Liver (tissue), 9 donors: ENCODE measurements around the gene CDC37. TPM values are rescaled to one million over a fixed set of nuclear protein-coding genes. Genes with fewer than 3 reads are reported as not detected.

Experiments
- DNase-seq: peaks from one replicate; pipeline ENCODE4 v3.0.0-alpha.2; 2017; ENCODE audit warnings: low spot score
- H3K27ac ChIP-seq, 2 donors: one replicate each; pipeline ENCODE4 v1.7.0; 2013; ENCODE audit warnings: inconsistent platforms in 2 of 2, low read length in 2 of 2, control low read depth in 1 of 2, low read depth in 1 of 2, mild to moderate bottlenecking in 1 of 2
- H3K27me3 ChIP-seq, 4 donors: one replicate each; pipeline versions ENCODE4 v1.6.1 to v1.7.0; 2013; ENCODE audit warnings: low read length in 3 of 4, inconsistent platforms in 1 of 4, mild to moderate bottlenecking in 1 of 4, moderate library complexity in 1 of 4; ENCODE audit not compliant: control insufficient read depth in 4 of 4, insufficient read depth in 4 of 4
- H3K36me3 ChIP-seq, 4 donors: one replicate each; pipeline versions ENCODE4 v1.6.1 to v1.7.0; 2013; ENCODE audit warnings: low read length in 3 of 4, mild to moderate bottlenecking in 3 of 4, low read depth in 1 of 4, moderate library complexity in 1 of 4; ENCODE audit not compliant: control insufficient read depth in 4 of 4, insufficient read depth in 3 of 4
- H3K4me1 ChIP-seq, 4 donors: one replicate each; pipeline versions ENCODE4 v1.6.1 to v1.7.0; 2013; ENCODE audit warnings: low read length in 3 of 4, mild to moderate bottlenecking in 3 of 4, moderate library complexity in 1 of 4; ENCODE audit not compliant: control insufficient read depth in 4 of 4, insufficient read depth in 4 of 4
- H3K4me3 ChIP-seq, 3 donors: one replicate each; pipeline versions ENCODE4 v1.6.1 to v1.7.0; 2013; ENCODE audit warnings: low read length in 3 of 3, control low read depth in 1 of 3, low read depth in 1 of 3, mild to moderate bottlenecking in 1 of 3
- H3K9ac ChIP-seq, 2 donors: one replicate each; pipeline ENCODE4 v1.7.0; 2013; ENCODE audit warnings: low read length in 2 of 2, mild to moderate bottlenecking in 2 of 2, moderate library complexity in 2 of 2, control low read depth in 1 of 2, low read depth in 1 of 2
- H3K9me3 ChIP-seq, 4 donors: one replicate each; pipeline versions ENCODE4 v1.6.1 to v1.7.0; 2013; ENCODE audit warnings: low read length in 3 of 4; ENCODE audit not compliant: control insufficient read depth in 4 of 4
- ATF3 ChIP-seq: IDR thresholded peaks from 2 replicates; pipeline ENCODE4 v1.6.1; 2016; ENCODE audit warnings: antibody characterized with exemption
- CTCF ChIP-seq: fragments of 150-350 bp; IDR thresholded peaks from 2 replicates; pipeline ENCODE4 v1.5.1; 2017; ENCODE audit warnings: improper control_type of control experiment, low read depth, low read length; ENCODE audit not compliant: missing input control
- EGR1 ChIP-seq, 2 donors: IDR thresholded peaks; 2 replicates each; pipeline ENCODE4 v1.6.1; 2016 to 2018; ENCODE audit warnings: antibody characterized with exemption in 2 of 2, low read depth in 2 of 2
- FOXA1 ChIP-seq: IDR thresholded peaks from 2 replicates; pipeline ENCODE4 v1.6.1; 2016; ENCODE audit warnings: antibody characterized with exemption
- FOXA2 ChIP-seq: IDR thresholded peaks from 2 replicates; pipeline ENCODE4 v1.6.1; 2016; ENCODE audit warnings: antibody characterized with exemption
- HNF4A ChIP-seq, 2 donors: conservative IDR thresholded peaks; 2 replicates each; pipeline ENCODE4 v1.6.1; 2016; ENCODE audit warnings: antibody characterized with exemption in 2 of 2, mild to moderate bottlenecking in 2 of 2
- HNF4G ChIP-seq: IDR thresholded peaks from 2 replicates; pipeline ENCODE4 v1.6.1; 2016; ENCODE audit warnings: antibody characterized with exemption
- JUND ChIP-seq, 2 donors: IDR thresholded peaks; 2 replicates each; pipeline ENCODE4 v1.6.1; 2016; ENCODE audit warnings: antibody characterized with exemption in 2 of 2
- NR2F2 ChIP-seq: IDR thresholded peaks from 2 replicates; pipeline ENCODE4 v1.6.1; 2016; ENCODE audit warnings: antibody characterized with exemption
- RAD21 ChIP-seq, 2 donors: IDR thresholded peaks; 2 replicates each; pipeline ENCODE4 v1.6.1; 2016; ENCODE audit warnings: antibody characterized with exemption in 2 of 2, mild to moderate bottlenecking in 2 of 2
- RXRA ChIP-seq, 2 donors: IDR thresholded peaks; 2 replicates each; pipeline ENCODE4 v1.6.1; 2017 to 2018; ENCODE audit warnings: antibody characterized with exemption in 2 of 2, mild to moderate bottlenecking in 1 of 2
- SP1 ChIP-seq: IDR thresholded peaks from 2 replicates; pipeline ENCODE4 v1.6.1; 2018; ENCODE audit warnings: antibody characterized with exemption, mild to moderate bottlenecking
- TAF1 ChIP-seq: conservative IDR thresholded peaks from 2 replicates; pipeline ENCODE4 v1.6.1; 2016; ENCODE audit warnings: antibody characterized with exemption, mild to moderate bottlenecking
- YY1 ChIP-seq: IDR thresholded peaks from 2 replicates; pipeline ENCODE4 v1.6.1; 2016; ENCODE audit warnings: antibody characterized with exemption, mild to moderate bottlenecking
- ZBTB33 ChIP-seq: IDR thresholded peaks from 2 replicates; pipeline ENCODE4 v1.6.1; 2016; ENCODE audit warnings: antibody characterized with exemption
- WGBS: extraction: QIAGEN DNeasy Blood & Tissue Kit; methylation state at CpG from one replicate; pipeline ENCODE4 v1.1.7; 2013; 5-methylcytosine and 5-hydroxymethylcytosine counted together
- polyA plus RNA-seq, 2 donors: library from polyadenylated mRNA; stranded (reverse) in 1 of 2; unstranded in 1 of 2; fragments of 200-250 nt in 1 of 2; fragments of >200 nt in 1 of 2; fragmentation: Nextera tagmentation in 1 of 2; extraction: Ambion mirVana in 1 of 2; gene quantifications; one replicate each; pipeline versions ENCODE4 v1.2.1 to v1.2.3, GENCODE V29; 2013 to 2015
- total RNA-seq, 2 donors: library from RNA; depleted of rRNA; stranded (reverse); fragments of >200 nt; gene quantifications; one replicate each; pipeline ENCODE4 v1.2.3, GENCODE V29; 2014
- TF ChIP-seq, protein P1 (sequence below): IDR thresholded peaks from 2 replicates; pipeline ENCODE4 v1.6.1; 2016; ENCODE audit warnings: antibody characterized with exemption
- TF ChIP-seq, protein P2 (sequence below): IDR thresholded peaks from 2 replicates; pipeline ENCODE4 v1.6.1; 2016; ENCODE audit warnings: antibody characterized with exemption, mild to moderate bottlenecking
- donor health status: healthy.
- donor health status: healthy.
- donor health status: healthy.
- donor health status: healthy.
- donor health status: healthy.

The CDC37 gene
- total and polyA plus RNA-seq, 4 donors: 46.0 to 69.9 (median 56.8) TPM

DNA sequence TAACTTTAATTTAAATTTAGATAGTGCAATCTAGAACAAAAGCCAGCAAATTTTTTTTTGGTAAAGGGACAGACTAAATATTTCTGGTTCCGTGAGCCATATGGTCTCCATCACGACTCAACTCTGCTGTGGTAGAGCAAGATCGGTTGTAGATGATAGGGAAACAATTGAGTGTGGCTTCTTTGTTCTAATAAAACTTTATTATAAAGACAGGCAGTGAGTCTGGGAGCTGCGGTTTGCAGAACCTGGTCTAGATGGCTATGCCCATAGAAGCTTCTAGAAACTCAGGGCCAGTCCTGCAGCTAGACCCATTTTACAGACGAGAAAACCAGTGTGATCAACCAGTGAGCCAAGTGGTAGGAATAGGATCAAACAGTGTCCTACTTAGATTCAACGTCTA, 11.2 kb downstream of the CDC37 start (continued):
- TF ChIP-seq, protein P1, sequence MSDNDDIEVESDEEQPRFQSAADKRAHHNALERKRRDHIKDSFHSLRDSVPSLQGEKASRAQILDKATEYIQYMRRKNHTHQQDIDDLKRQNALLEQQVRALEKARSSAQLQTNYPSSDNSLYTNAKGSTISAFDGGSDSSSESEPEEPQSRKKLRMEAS: no peak
- TF ChIP-seq EGR1 (IDR thresholded peaks at IDR 0.05; ENCODE audit: low read depth in 2 of 2) (no peak), CTCF (no peak), HNF4A (conservative IDR thresholded peaks at IDR 0.05) (no peak)

DNA sequence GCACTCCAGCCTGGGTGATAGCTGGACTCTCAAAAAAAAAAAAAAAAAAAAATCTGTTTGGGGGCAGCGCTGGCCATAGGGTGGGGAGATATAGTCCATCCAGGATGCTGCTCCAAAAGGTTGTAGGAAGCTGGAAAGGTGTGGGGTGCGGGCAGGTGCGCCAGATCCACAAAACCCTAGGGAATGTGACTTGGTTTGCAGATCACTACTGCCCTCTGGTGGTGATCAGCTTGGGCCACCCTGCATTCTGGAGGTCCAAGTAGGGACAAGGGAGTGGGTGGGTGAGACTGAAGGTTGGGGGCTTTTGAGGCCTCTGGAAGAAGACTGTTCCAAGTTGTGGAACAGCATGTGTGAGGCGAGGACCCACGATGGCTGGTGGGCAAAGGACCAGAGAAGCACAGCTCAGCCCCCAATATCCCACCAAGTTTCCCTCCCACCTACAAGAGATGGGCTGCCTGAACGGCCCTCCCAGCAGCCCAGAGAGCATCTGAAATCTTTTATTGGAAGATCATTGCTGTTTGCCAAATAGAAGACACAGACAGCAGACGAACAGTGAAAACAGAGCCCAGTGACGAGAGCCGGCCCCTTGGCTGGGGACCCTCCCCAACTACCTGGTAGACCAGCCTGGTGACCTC, 12.6 kb downstream of the CDC37 start:
- WGBS: 51% methylated on average over 9 of the region's 9 CpGs
- Histone ChIP-seq H3K36me3 (peaks cover 16 to 41% (median 23%) of the 10 kb centered on the region in 4 donors), H3K27ac (no peak overlapping the region), H3K4me1 (peaks cover 0 to 6% (median 2%) of the 10 kb centered on the region in 4 donors), H3K27me3 (no peaks in the 10 kb centered on the region), H3K4me3 (no peak overlapping the region), H3K9ac (no peak overlapping the region), H3K9me3 (no peaks in the 10 kb centered on the region)
- DNase-seq: peak; percentile 80
- no peak for TF ChIP-seq RXRA (IDR thresholded peaks at IDR 0.05)
- TF ChIP-seq RAD21 (IDR thresholded peaks at IDR 0.05): peak; percentile 84 to 91
- no peak for TF ChIP-seq YY1
- TF ChIP-seq CTCF: peak; percentile 86
- no peak for TF ChIP-seq HNF4G

DNA sequence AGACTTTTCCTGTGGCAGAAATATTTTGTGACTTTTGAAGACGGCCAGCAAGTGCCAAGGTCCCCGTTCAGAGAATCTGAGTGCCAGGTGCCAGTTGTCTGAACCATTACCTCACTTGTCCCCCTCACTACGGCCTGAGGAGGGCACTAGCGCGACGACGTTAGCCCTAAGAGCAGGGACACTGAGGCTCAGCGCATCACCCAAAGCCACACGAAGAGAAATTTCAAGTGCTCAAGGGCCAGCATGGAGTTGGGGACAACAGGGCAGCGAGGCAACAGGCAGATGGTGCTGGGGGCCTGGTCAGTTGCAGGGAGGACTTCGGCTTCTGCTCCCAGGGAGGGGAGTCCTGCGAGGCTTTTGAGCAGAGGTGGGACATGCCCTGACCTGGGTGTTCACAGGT, 13.5 kb downstream of the CDC37 start:
- H3K9ac ChIP-seq: no peak overlapping the region
- 49% methylated on average over 12 of the region's 12 CpGs for WGBS
- TF ChIP-seq YY1: no peak
- TF ChIP-seq SP1: no peak
- no peak for TF ChIP-seq RAD21 (IDR thresholded peaks at IDR 0.05)
- no peak for TF ChIP-seq ATF3
- no peak for TF ChIP-seq ZBTB33
- TF ChIP-seq JUND (IDR thresholded peaks at IDR 0.05): no peak
- TF ChIP-seq EGR1 (IDR thresholded peaks at IDR 0.05; ENCODE audit: low read depth in 2 of 2): no peak
- TF ChIP-seq RXRA (IDR thresholded peaks at IDR 0.05): no peak
- TF ChIP-seq, protein P1: no peak
- TF ChIP-seq HNF4G: no peak
- TF ChIP-seq, protein P2, sequence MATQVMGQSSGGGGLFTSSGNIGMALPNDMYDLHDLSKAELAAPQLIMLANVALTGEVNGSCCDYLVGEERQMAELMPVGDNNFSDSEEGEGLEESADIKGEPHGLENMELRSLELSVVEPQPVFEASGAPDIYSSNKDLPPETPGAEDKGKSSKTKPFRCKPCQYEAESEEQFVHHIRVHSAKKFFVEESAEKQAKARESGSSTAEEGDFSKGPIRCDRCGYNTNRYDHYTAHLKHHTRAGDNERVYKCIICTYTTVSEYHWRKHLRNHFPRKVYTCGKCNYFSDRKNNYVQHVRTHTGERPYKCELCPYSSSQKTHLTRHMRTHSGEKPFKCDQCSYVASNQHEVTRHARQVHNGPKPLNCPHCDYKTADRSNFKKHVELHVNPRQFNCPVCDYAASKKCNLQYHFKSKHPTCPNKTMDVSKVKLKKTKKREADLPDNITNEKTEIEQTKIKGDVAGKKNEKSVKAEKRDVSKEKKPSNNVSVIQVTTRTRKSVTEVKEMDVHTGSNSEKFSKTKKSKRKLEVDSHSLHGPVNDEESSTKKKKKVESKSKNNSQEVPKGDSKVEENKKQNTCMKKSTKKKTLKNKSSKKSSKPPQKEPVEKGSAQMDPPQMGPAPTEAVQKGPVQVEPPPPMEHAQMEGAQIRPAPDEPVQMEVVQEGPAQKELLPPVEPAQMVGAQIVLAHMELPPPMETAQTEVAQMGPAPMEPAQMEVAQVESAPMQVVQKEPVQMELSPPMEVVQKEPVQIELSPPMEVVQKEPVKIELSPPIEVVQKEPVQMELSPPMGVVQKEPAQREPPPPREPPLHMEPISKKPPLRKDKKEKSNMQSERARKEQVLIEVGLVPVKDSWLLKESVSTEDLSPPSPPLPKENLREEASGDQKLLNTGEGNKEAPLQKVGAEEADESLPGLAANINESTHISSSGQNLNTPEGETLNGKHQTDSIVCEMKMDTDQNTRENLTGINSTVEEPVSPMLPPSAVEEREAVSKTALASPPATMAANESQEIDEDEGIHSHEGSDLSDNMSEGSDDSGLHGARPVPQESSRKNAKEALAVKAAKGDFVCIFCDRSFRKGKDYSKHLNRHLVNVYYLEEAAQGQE: no peak
- TF ChIP-seq NR2F2: no peak
- TF ChIP-seq TAF1: no peak
- TF ChIP-seq CTCF: no peak
- TF ChIP-seq FOXA1: no peak
- no peak for TF ChIP-seq FOXA2
- no peaks in the 10 kb centered on the region for H3K27me3 ChIP-seq
- no peak for DNase-seq
- no peaks in the 10 kb centered on the region for H3K9me3 ChIP-seq
- H3K27ac ChIP-seq: no peak overlapping the region
- H3K36me3 ChIP-seq: peaks cover 15 to 35% (median 18%) of the 10 kb centered on the region in 4 donors
- peaks cover 0 to 6% (median 2%) of the 10 kb centered on the region in 4 donors for H3K4me1 ChIP-seq
- H3K4me3 ChIP-seq: no peak overlapping the region
